Fibroblast of pulmonary artery (primary cell): ENCODE data around the gene SEMA5A.

Experiments
- DNase-seq: peaks from one replicate; pipeline ENCODE4 v3.0.0-alpha.2; 2010; ENCODE audit warnings: low read depth
- H3K4me3 ChIP-seq: replicated peaks from 2 replicates; pipeline ENCODE4 v1.5.1; 2011; ENCODE audit warnings: low read depth, mild to moderate bottlenecking, control low read depth, low read length, moderate library complexity
- CTCF ChIP-seq: IDR thresholded peaks from 2 replicates; pipeline ENCODE4 v1.5.1; 2011; ENCODE audit warnings: mild to moderate bottlenecking, control low read depth, low read length, inconsistent platforms; ENCODE audit errors: missing control alignments

The SEMA5A gene

GRCh38 chr5:9394221-9394620 lies 151.7 kb downstream of the SEMA5A start:
- no peak for TF ChIP-seq CTCF
- H3K4me3 ChIP-seq: no peak overlapping the region
- DNase-seq: no peak

GRCh38 chr5:9392625-9393024 lies 153.2 kb downstream of the SEMA5A start:
- no peak overlapping the region for H3K4me3 ChIP-seq
- no peak for TF ChIP-seq CTCF
- DNase-seq: no peak

- no peak overlapping the region for H3K4me3 ChIP-seq
- no peak for TF ChIP-seq CTCF
- no peak for DNase-seq
These were observed 154.8 kb downstream of the SEMA5A start for GRCh38 chr5:9391080-9391479.

GRCh38 chr5:9390113-9390512 lies 155.8 kb downstream of the SEMA5A start:
- H3K4me3 ChIP-seq: no peak overlapping the region
- DNase-seq: no peak
- no peak for TF ChIP-seq CTCF

GRCh38 chr5:9388941-9389674 lies 156.8 kb downstream of the SEMA5A start:
- TF ChIP-seq CTCF: no peak
- DNase-seq: no peak
- no peak overlapping the region for H3K4me3 ChIP-seq

GRCh38 chr5:9387879-9388278 lies 158.0 kb downstream of the SEMA5A start:
- no peak overlapping the region for H3K4me3 ChIP-seq
- peak; percentile 24 for TF ChIP-seq CTCF
- no peak for DNase-seq

- no peak for DNase-seq
- no peak overlapping the region for H3K4me3 ChIP-seq
- TF ChIP-seq CTCF: no peak
These were observed 158.9 kb downstream of the SEMA5A start for GRCh38 chr5:9386945-9387344.
